Peyer's patch (tissue), 4 donors: ENCODE measurements around the gene SLC9A3. TPM values are rescaled to one million over a fixed set of nuclear protein-coding genes. Genes with fewer than 3 reads are reported as not detected.

Source experiments
- DNase-seq, 3 donors: peaks; one replicate each; pipeline ENCODE4 v3.0.0-alpha.2; 2017 to 2019
- H3K27ac ChIP-seq, 4 donors: fragments of 200-600 bp; sonication (generic); one replicate each; pipeline ENCODE4 v1.5.1; 2016 to 2019
- H3K27me3 ChIP-seq, 2 donors: fragments of 200-600 bp; sonication (generic); one replicate each; pipeline ENCODE4 v1.5.1; 2019
- H3K36me3 ChIP-seq, 3 donors: fragments of 200-600 bp; sonication (generic); one replicate each; pipeline ENCODE4 v1.5.1; 2016 to 2019
- H3K4me1 ChIP-seq, 4 donors: fragments of 200-600 bp; sonication (generic); one replicate each; pipeline ENCODE4 v1.5.1; 2016 to 2019
- H3K4me3 ChIP-seq, 4 donors: fragments of 200-600 bp; sonication (generic); 1 replicate in 3 of 4; 2 replicates in 1 of 4; pipeline ENCODE4 v1.5.1; 2016 to 2019; ENCODE audit warnings: mild to moderate bottlenecking in 1 of 4
- H3K9me3 ChIP-seq, 4 donors: fragments of 200-600 bp; sonication (generic); one replicate each; pipeline ENCODE4 v1.5.1; 2016 to 2019; ENCODE audit warnings: mild to moderate bottlenecking in 1 of 4
- POLR2A ChIP-seq, 2 donors: fragments of 450-650 bp; IDR thresholded peaks; one replicate each; pipeline ENCODE4 v1.5.1; 2017; ENCODE audit warnings: antibody characterized with exemption in 2 of 2, mild to moderate bottlenecking in 2 of 2, moderate library complexity in 2 of 2
- total RNA-seq, 4 donors: library from RNA; depleted of rRNA; stranded (reverse); fragments of >200 nt; gene quantifications; one replicate each; pipeline ENCODE4 v1.1.0, GENCODE V29; 2016
- TF ChIP-seq, protein P1 (sequence below), 6 experiments: fragments of 450-650 bp in 4 of 6; fragments of 200-600 bp in 2 of 6; sonication (generic) in 1 of 6; IDR thresholded peaks; one replicate each; pipeline ENCODE4 v1.5.1; 2017 to 2019; ENCODE audit warnings: antibody characterized with exemption in 6 of 6, mild to moderate bottlenecking in 3 of 6, moderate library complexity in 1 of 6

SLC9A3 gene
- total RNA-seq, 4 donors from 2014 or later, result 16.5 to 320 (median 283) TPM

- DNase-seq, result peak in 1 of 3 donors; percentile 29
- Histone ChIP-seq H3K9me3 (no peaks in the 10 kb centered on the region), H3K27ac (no peak overlapping the region), H3K27me3 (no peaks in the 10 kb centered on the region), H3K36me3 (no peaks in the 10 kb centered on the region), H3K4me3 (no peak overlapping the region), H3K4me1 (peaks cover 0 to 10% (median 0%) of the 10 kb centered on the region in 4 donors)
- TF ChIP-seq, protein P1, sequence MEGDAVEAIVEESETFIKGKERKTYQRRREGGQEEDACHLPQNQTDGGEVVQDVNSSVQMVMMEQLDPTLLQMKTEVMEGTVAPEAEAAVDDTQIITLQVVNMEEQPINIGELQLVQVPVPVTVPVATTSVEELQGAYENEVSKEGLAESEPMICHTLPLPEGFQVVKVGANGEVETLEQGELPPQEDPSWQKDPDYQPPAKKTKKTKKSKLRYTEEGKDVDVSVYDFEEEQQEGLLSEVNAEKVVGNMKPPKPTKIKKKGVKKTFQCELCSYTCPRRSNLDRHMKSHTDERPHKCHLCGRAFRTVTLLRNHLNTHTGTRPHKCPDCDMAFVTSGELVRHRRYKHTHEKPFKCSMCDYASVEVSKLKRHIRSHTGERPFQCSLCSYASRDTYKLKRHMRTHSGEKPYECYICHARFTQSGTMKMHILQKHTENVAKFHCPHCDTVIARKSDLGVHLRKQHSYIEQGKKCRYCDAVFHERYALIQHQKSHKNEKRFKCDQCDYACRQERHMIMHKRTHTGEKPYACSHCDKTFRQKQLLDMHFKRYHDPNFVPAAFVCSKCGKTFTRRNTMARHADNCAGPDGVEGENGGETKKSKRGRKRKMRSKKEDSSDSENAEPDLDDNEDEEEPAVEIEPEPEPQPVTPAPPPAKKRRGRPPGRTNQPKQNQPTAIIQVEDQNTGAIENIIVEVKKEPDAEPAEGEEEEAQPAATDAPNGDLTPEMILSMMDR (IDR thresholded peaks at IDR 0.05), result no peak
- TF ChIP-seq POLR2A (IDR thresholded peaks at IDR 0.05), result no peak
These were observed 95.3 kb downstream of the SLC9A3 start for GRCh38 chr5:428754-429452.

GRCh38 chr5:428219-428618, 96.0 kb downstream of the SLC9A3 start:
- H3K9me3 ChIP-seq, result no peaks in the 10 kb centered on the region
- peaks cover 0 to 10% (median 0%) of the 10 kb centered on the region in 4 donors for H3K4me1 ChIP-seq
- no peak overlapping the region for H3K27ac ChIP-seq
- H3K27me3 ChIP-seq, result no peaks in the 10 kb centered on the region
- TF ChIP-seq POLR2A (IDR thresholded peaks at IDR 0.05), result no peak
- TF ChIP-seq, protein P1 (IDR thresholded peaks at IDR 0.05), result no peak
- DNase-seq, result peak in 1 of 3 donors; percentile 23
- H3K4me3 ChIP-seq, result no peak overlapping the region
- H3K36me3 ChIP-seq, result no peaks in the 10 kb centered on the region

DNA sequence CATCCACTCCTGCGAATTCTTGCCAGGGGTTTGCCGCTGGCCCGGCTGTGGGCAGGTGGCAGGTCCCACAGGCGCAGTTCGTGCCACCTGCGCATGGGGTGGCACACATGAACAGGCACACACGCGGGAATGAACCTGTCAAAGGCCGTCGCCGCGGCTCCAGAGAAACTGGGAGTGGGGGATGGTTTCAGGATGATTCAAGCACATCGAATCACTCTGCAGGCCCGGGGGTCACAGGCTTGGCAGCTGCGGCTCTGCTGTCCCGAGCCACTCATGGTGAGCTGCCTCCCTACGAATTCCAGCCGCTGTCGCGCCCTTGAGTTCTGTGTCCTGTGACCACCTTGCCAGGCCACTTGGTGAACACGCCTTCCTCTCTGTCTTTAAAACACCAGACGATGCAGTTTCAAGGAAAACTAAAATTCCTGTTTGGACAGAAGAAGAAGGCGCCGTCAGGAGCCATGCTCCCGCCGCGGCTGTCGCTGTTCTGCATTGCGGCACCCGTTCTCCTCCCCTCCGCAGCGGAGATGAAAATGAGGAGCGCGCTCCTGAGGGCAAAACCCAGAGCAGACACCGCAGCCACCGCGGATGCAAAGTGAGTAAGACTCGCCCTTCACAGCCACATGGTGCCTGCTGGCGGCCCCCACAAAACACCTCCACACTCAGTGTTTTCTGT, 96.7 kb downstream of the SLC9A3 start:
- peaks cover 0 to 10% (median 0%) of the 10 kb centered on the region in 4 donors for H3K4me1 ChIP-seq
- TF ChIP-seq, protein P1 (IDR thresholded peaks at IDR 0.05), result no peak
- no peak for TF ChIP-seq POLR2A (IDR thresholded peaks at IDR 0.05)
- H3K36me3 ChIP-seq, result no peaks in the 10 kb centered on the region
- no peaks in the 10 kb centered on the region for H3K27me3 ChIP-seq
- H3K4me3 ChIP-seq, result no peak overlapping the region
- peak in 2 of 3 donors; percentile 36 to 38 for DNase-seq
- no peaks in the 10 kb centered on the region for H3K9me3 ChIP-seq
- H3K27ac ChIP-seq, result no peak overlapping the region

GRCh38 chr5:426392-426976, 97.8 kb downstream of the SLC9A3 start:
- H3K4me1 ChIP-seq, result peaks cover 0 to 10% (median 0%) of the 10 kb centered on the region in 4 donors
- no peak for TF ChIP-seq POLR2A (IDR thresholded peaks at IDR 0.05)
- TF ChIP-seq, protein P1 (IDR thresholded peaks at IDR 0.05), result no peak
- no peaks in the 10 kb centered on the region for H3K36me3 ChIP-seq
- DNase-seq, result no peak
- H3K9me3 ChIP-seq, result no peaks in the 10 kb centered on the region
- H3K27ac ChIP-seq, result no peak overlapping the region
- H3K27me3 ChIP-seq, result no peaks in the 10 kb centered on the region
- H3K4me3 ChIP-seq, result no peak overlapping the region

- TF ChIP-seq, protein P1 (IDR thresholded peaks at IDR 0.05), result peak in 3 of 6 experiments; percentile 9 to 23 (median 11)
- TF ChIP-seq POLR2A (IDR thresholded peaks at IDR 0.05), result no peak
- Histone ChIP-seq H3K36me3 (no peaks in the 10 kb centered on the region), H3K27me3 (no peaks in the 10 kb centered on the region), H3K4me1 (peaks cover 0 to 10% (median 0%) of the 10 kb centered on the region in 4 donors), H3K27ac (no peak overlapping the region), H3K4me3 (no peak overlapping the region), H3K9me3 (no peaks in the 10 kb centered on the region)
- peak in 1 of 3 donors; percentile 40 for DNase-seq
These were observed 98.5 kb downstream of the SLC9A3 start for GRCh38 chr5:425714-426113.
